LHCN-M2 (cell line): ENCODE results near the gene LRRC32. TPM values are rescaled to one million over a fixed set of nuclear protein-coding genes. Genes with fewer than 3 reads are reported as not detected.

Experiments used
- DNase-seq: peaks from one replicate; pipeline ENCODE4 v3.0.0-alpha.2; 2012; ENCODE audit warnings: low read depth
- total RNA-seq: library from RNA; depleted of rRNA; stranded (reverse); fragments of >200 nt; gene quantifications from 2 replicates; pipeline ENCODE4 v1.2.3, GENCODE V29; 2014

LRRC32 gene
- total RNA-seq, 1 experiment from 2014 or later: 0.06 TPM

GRCh38 chr11:76663912-76664440 lies 6.6 kb downstream of the LRRC32 start:
- no peak for DNase-seq

- DNase-seq: no peak
Measured at GRCh38 chr11:76663486-76663810, 7.1 kb downstream of the LRRC32 start.

- no peak for DNase-seq
Measured at GRCh38 chr11:76662656-76663485, 7.7 kb downstream of the LRRC32 start.

- no peak for DNase-seq
Measured at GRCh38 chr11:76661834-76662434, 8.6 kb downstream of the LRRC32 start.

- DNase-seq: no peak
Measured at GRCh38 chr11:76661306-76661751, 9.2 kb downstream of the LRRC32 start.

- DNase-seq: no peak
Measured at GRCh38 chr11:76660533-76661305, 9.8 kb downstream of the LRRC32 start.

- DNase-seq: no peak
Measured at GRCh38 chr11:76659672-76660532, 10.6 kb downstream of the LRRC32 start.

GRCh38 chr11:76658651-76659650 lies 11.6 kb downstream of the LRRC32 start:
- no peak for DNase-seq

- no peak for DNase-seq
Measured at GRCh38 chr11:76658231-76658630, 12.3 kb downstream of the LRRC32 start.

- DNase-seq: no peak
Measured at GRCh38 chr11:76657187-76658170, 13.1 kb downstream of the LRRC32 start.

GRCh38 chr11:76656571-76657081 lies 13.9 kb downstream of the LRRC32 start:
- no peak for DNase-seq

- DNase-seq: no peak
Measured at GRCh38 chr11:76656050-76656531, 14.5 kb downstream of the LRRC32 start.

- no peak for DNase-seq
Measured at GRCh38 chr11:76655501-76656049, 15.0 kb downstream of the LRRC32 start.

- DNase-seq: no peak
Measured at GRCh38 chr11:76654980-76655379, 15.6 kb downstream of the LRRC32 start.

GRCh38 chr11:76654298-76654851 lies 16.2 kb downstream of the LRRC32 start:
- DNase-seq: no peak

- no peak for DNase-seq
Measured at GRCh38 chr11:76653674-76654284, 16.8 kb downstream of the LRRC32 start.

GRCh38 chr11:76653012-76653673 lies 17.4 kb downstream of the LRRC32 start:
- no peak for DNase-seq
